Stimulated activated CD4-positive, alpha-beta T cell treated with anti-CD3 and anti-CD28 coated beads, Interleukin-2, amount 100 ng/mL, for 4 hours (primary cell): ENCODE data around the gene CTNNBL1.

Experiments
- DNase-seq: peaks from one replicate; pipeline ENCODE4 v3.0.0-alpha.2; 2020; ENCODE audit warnings: low read depth

The CTNNBL1 gene

DNA sequence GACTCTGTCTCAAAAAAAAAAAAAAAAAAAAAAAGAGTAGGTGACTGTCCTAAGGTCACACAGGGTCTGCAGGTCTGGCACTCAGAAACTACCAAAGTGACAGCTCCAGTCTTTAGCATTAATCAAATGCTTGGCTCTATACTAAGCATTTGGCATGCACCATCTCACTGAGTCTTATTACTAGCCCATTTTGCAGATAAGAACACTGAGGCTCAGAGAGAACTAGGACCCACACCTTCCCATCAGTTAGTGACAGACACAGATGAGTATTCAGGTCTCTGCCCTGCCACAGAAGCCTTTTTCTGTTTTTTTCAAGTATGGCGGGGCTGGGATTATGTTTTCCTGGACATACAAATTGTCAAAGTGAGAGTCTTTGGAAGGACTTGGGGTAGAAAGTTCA, 186.0 kb downstream of the CTNNBL1 start:
- DNase-seq = no peak

DNA sequence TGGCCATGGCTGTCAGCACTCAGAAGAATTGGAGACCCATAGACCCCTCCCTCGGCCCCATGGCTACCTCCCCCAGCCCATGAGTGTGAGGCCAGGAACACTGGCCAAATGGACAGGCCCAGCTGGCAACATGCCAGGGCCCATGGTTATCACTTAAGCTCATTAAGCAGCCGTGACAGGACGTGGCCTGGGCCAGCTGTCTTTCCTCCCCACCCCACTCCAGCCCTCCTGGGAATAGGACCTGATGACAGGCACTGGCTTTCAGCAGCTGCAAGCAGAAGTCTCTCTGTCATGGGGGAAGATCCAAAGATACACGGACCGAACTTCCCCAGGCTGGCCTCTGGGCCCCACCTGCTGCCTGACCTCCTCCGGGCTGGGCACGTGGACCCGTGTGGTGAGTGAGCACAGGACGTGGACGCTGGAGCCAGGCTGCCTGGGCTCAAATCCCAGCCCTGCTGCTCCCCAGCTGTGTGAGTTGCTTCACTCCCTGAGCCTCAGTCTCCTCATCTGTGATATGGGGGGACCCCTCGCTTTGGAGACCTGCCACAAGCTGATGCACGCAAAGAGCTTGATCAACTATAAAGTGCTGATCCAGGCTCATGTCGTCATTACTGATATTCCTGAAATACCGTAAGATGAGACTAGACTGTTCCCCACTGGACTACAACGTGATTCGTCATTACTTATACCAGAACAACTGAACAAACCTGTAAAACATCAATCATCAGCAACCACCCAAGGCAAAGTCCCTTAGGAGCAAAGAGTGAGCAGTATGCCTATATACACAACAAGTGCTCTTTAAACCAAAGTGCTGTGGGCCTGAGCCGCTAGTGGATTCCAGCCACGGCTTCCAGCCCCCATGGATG, 187.1 kb downstream of the CTNNBL1 start:
- no peak for DNase-seq

DNA sequence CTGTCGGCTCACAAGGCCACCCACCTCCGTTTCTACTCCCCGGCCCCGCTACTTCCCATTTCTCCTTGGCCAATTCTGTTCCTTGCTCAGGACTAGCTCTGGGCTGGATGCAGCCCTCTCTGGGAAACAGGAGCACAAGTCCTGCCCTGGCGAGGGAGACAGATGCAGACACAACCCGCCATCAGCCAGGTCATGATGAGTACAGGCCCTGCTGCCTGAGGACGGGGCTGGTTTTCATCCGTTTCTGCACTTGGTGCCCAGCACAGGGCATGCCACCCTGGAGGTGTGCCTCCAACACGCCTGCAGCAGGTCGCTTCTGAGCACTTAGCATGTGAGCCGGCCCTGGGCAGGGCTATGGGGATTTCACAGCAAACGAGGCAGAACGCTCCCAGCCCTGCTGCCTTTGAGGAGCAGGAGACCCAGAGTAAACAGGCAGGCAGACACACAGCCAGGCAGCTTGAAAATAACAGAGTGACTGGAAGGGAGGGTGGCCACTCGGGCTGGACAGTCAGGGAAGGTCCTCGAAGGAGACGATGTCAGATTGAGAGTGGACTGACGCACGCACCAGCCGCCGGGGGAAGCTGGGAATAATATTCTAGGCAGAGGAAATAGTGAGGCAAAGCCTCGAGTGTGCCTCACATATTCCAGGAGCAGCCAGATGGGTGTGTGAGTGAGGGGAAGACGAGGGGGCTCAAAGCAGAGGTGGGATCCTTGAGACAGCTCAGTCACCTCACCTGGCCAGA, 187.9 kb downstream of the CTNNBL1 start:
- no peak for DNase-seq

DNA sequence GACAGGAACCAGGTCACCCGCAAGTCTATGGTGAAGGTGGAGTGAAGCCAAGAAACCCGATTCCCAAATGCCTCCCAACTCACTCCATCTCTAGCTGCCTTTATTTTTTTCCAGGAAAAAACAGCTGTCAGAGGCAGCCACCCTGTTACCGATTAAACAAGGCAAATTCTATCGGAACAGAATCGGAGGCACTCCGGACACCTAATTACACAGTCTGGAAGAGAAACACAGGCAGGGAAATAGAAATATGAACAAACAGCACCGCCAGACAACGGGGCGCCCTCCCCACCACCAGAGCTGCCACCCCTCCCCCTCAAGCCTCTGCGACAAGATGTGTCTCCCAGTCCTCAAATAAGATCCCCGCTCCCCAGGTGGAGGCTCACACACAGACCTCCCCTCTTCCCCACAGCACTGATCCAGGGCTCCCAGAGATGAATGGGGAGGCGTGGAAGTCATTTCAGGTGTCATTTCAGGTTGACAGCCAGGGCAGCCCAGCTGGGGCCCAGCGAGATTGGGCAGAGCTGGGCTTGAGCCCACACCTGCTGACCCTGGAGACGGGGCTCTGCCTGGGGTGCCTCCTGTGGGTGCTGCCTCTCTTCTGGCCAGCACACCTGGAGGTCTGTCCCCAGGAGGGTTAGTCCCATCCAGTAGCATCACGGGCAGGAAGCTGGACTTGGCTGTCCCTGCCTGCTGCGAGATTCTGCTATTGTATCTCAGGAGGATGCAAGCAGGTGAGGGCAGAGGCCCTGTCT, 189.3 kb downstream of the CTNNBL1 start:
- no peak for DNase-seq

DNA sequence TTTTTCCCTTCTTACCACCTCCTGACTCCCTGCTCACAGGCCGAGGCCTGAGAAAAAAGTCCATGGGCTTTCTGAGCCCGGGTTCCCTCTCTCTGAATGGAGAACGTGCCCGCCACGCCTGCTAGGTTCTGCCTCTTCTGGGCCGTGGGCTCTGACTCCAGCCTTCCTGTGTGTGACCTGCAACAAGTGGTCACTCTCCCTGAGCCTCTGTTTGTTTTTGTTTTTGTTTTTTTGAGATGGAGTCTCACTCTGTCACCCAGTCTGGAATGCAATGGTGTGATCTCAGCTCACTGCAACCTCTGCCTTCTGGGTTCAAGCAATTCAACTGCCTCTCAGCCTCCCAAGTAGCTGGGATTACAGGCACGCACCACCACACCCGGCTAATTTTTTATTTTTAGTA, 191.2 kb downstream of the CTNNBL1 start:
- no peak for DNase-seq

DNA sequence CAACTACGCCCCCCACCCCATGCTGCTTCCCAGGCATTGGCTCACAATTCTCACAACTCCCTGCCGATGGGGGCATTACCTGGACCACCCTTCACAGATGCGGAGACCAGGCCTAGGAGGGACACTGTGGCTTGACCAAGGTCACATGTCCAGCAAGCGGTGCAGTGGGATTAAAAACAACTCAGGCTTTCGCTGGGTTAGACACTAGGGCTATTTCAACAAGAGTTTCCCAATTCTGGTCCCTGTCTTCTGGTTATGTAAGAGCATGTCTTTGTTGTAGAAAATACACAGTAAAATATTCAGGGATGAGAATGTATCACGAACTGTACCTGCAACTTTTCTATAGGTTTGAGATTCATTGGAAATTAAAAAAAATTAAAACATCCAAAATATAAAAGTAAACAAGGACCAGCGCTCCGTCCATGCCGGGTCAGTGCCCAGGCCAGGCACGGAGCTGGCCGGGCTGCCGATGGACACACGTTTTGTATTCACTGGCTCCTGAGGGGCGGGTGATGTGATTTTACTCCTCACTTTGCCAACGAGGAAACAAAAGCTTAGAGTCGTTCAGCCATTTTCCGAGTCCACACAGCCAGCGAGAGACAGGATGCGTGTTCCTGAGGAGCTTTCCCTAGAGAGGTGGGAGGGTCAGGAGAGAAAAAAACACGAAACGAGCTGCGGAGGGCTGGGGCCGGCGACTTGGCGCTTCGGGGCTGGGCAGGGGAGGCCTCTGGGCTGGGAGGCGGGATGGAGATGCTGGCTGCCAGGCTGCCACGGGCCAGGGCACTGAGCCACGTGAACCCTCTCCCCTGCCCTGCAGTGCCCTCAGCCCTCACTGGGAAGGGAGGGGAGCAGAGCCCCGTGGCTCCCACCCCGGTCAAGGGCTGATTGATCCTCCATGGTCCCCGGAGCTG, 192.0 kb downstream of the CTNNBL1 start:
- DNase-seq = no peak

DNA sequence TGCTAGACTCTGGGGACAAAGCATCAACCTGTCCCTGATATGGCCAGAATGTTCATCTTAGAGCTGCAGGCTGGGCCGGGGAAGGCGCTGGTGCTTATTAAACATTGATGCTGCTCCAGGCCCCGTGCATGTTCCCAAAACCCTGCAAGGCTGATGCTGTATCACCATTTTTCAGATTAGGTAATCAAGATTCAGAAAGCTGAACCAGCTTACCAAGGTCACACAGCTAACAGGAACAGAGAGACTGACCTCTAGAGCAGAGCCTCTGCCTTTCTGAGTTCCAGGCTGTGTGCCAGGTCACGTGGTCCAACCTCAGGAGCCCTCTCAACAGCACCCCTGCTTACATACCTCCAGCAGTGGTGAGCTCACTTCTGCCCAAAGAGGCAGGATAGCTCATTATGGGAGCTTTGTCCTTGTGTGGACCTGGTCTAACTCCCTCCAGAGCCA, 193.0 kb downstream of the CTNNBL1 start:
- DNase-seq = no peak

DNA sequence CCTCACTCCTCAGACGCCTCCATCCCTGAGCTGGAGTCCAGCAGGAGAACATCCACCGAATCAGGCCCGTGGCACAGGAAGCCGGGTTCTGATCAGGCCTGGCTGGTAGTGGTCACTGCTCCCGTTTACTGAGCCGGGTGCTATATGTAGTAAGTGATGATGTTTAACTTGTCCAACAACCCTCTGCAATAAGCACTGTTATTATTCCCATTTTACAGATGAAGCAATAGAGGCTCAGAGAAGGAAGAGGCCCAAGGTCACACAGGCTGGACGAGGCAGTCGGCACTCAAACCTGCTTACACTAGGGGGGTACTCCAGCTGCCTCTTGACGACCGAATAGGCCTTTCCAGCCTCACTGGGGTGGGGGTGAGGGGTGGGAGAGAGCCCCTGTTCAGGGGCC, 194.8 kb downstream of the CTNNBL1 start:
- DNase-seq = no peak

DNA sequence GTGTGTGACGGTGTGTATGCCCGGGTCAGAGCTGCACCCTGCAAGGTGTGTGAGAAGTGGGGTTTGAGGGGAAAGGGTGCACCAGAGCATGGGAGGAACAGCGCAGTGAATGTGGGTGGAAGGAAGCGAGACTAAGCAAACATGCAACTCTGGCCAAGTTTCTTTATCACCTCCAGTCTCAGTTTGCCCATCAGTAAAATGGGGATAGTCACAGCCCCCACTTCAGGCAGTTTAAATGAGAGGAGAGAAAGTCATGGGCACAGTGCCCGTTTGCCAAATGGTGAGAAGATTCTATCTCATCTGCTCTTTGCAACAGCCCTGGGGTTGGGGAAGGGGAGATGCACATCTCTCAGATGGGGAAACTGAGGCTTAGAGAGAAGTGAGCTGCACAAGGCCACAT, 196.3 kb downstream of the CTNNBL1 start:
- no peak for DNase-seq

DNA sequence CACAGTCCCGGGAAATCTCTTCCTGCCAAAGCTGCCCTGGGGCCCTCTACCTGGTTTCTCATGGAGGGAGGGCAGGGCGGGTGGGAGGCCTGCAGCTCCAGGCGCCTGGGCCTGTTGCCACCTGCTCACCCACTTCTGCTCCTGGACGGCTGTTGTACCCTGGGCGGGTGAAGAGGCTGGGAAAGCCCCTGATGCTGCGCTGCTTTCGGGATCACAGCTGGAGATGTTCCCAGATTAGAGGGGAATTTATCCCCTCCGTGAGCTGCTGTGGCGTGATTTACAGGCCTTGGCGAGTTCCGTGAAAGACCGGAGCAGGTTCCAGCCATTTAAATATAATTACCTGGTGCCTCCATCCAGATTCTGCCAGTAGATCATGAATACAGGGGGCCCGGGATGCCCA, 196.8 kb downstream of the CTNNBL1 start:
- no peak for DNase-seq

DNA sequence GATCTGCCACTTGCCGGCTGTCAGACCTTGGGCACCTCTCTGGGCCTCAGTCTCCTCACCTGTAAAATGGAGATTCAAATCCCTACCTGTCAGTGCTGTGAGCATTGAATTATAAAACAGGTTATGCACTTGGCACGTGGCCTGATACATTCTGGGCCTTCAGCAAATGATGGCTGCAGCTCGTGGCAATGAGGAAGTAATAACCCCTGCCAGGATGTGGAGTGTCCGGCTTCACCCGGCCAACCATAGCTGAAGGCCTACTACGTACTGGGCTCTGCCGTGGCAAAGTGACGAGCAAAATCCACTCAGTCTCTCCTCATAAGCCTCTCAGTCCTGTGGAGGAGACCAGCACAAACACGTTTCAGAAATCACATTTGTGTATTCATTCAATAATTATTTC, 198.2 kb downstream of the CTNNBL1 start:
- no peak for DNase-seq

DNA sequence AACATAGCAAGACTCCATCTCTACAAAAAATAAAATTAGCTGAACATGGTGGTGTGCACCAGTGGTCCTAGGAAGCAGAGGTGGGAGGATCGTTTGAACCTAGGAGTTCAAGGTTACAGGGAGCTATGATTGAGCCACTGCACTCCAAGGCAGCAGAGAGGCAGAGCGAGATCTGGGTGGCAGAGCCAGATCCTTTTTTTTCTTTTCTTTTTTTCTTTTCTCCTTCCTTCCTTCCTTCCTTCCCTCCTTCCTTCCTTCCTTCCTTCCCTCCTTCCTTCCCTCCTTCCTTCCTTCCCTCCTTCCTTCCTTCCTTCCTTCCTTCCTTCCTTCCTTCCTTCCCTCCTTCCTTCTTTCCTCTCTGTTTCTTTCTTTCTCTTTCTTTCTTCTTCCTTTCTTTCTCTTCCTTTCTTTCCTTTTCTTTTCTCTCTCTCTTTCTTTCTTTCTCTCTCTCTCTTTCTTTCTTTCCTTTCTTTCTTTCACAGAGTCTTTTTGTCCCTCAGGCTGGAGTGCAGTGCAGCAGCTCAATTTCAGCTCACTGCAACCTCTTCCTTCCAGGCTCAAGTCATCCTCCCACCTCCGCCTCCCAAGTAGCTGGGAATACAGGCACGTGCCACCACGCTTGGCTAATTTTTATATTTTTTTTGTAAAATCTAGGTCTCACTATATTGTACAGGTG, 199.9 kb downstream of the CTNNBL1 start:
- DNase-seq = no peak

DNA sequence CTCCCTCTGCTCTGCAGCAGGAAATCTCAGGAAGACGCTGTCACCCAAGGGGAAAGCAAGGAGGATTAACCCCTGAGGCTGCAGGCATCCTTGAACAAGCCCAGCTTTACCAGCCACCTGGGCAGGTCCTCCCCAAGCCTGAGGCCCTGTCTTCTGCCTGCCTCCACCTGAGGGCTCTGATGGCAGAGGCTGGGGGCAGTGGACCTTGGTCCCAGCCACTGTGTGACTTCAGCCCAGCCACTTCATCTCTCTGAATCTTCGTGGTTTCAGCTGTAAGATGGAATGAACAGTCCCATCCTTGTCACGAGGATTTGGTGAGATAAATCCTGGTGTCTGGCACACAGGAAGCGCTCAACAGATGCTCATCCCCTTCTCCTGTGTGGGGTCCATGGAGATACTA, 200.6 kb downstream of the CTNNBL1 start:
- no peak for DNase-seq

DNA sequence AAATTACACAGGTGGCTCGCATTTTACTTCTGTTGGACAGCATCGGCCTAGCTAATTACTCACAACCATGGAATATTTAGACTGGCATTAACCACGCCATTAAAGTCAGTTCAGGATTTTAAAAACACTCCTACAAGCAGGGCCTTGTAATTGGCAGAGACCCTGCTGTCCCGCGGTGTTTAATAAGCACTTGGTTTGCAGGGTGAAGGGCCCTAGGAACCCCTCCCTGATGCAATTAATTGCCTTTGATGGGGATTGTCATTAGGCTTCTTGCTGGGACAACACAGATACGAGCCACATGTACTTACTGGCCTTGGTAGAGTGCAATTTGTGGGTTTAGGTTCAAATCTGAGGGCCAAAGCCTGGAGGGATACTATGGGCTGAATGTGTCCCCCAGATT, 201.3 kb downstream of the CTNNBL1 start:
- DNase-seq = no peak

DNA sequence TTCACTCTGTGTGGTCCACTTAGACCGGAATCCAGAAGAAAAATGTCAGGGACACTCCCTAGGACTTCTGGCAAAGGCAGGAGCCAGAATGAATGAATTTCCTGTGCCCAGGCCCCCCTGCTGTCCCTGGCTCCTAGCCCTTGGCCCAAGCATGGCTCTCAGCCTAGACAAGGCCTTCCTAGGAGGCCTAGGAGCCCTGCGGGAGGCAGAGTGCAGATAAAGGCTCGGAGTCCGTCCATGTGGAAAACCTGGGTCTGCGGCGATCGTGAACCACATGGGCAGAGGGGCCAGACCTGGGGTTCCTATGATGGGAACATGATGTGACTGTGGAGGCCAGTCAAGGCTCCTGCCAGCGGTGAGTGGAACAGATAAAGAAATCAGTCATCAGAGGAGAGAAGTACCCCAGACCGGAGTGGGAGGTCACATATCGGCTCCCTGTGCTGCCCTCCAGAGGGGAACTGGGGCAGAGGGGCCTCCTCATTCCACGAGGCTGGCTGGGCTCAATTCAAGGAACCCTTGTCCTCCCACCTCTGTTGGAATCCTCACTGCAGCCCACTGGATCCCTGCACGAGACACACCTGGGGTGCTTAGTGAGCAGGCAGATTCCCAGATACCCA, 203.2 kb downstream of the CTNNBL1 start:
- DNase-seq = no peak

DNA sequence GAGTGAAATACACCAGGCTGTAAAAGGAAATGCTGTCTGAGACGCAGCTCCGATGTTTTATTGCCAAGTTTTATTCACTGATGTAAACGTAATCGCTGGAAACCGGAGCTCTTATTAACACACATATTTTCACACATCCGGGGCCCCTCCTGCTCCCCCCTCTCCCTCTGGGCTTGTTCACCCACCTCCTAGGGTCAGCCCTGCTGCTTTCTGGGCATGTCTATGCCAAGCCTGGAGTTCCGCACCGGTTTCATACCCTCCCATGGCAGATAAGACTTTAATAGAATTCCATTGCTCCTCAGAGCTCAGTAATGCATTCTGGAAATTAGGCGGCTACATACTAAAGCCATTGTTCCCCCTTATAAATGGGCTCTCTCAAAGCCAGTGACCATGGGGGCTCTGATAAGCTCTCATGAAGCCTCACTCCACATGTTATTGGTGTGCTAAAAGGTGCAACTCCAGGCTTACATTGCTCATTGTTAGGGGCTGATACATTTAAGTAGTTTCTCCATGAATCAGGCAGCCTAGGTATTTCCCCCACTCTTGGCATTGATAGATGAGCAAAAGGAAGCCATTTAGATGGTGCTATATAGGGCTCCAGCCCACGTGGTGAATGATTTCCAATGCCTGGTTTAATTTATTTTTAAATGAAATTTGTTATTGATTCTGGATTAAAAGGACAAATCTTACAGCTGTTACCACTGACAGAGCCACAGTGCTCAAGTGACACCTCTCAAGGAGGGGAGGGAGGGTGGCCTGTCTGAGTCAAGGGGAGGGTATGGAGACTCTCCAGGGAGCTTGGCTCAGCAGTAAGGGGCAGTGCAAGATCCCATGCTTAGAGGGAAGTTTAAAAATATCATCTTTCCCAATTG, 204.6 kb downstream of the CTNNBL1 start:
- DNase-seq = no peak

DNA sequence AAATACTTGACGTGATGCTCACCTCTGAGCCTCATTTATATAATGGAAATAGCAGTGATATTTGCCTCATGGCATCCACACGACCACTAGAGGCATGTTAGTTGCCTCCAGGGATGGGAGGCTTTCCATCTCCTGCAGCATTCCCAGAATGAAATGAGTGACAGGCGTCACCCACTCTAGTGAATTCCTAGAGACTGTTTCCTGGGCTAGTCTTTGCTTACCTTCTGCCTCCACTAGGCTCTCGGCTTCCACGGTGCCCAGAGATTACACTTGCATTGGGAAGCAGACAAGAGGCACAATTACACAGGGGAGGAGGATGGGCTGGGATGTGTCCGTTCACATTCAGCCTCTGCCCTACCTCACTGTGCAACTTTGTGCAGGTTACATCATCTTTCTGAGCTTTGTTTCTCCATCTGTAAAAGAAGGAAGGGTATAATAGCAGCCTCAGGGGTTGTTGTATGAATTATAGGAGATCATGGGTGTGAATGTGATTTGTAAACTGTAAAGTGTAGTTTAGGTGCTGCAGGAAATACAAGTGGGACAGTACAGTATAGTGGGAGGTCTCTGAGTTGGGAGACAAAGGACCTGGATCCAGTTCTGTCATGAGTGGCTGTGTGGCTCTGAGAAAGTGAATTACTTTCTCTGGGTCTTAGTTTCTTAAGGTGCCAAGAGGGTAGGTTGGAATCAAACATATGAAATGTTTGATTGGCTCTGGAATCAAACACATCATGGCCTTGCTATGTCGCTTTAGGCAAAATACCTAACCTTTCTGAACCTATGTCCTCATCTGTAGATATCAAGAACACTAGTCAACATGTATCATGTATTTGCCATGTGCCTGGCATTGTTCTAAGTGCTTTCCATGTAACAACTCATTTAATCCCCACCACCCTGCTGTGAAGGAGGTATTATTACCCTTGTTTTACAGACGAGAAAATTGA, 205.5 kb downstream of the CTNNBL1 start:
- DNase-seq = no peak

DNA sequence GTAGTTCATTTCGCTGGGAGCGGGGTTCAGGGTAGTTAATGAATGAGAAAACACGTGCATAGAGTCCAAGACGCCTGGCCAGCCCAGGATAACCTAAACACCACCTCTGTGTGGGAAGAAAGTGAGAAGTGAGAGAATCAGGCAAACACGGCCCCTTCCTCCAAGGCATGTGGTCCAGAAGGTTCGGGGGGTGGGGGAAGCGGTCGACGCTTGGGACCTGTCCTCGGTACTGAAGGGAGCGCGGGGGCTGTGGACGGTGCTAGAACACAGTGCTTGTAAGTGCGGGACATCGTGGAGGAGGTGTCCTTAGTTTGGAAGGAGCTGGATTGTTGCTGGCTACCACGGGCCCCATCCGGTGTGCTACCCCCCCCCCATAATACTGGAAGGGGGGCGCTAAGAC, 207.4 kb downstream of the CTNNBL1 start:
- DNase-seq = no peak
